Cerebellar nuclear complex (tissue), 1 donor: Measurements from ENCODE around the gene TENT4A.

Experiments
- DNase-seq, 2 experiments: peaks; one replicate each; lab custom pipeline; 2025; lab: John Stamatoyannopoulos, UW

Gene TENT4A

GRCh38 chr5:6717687-6718086, 4.5 kb downstream of the TENT4A start:
- no peak for DNase-seq

- no peak for DNase-seq
Observed at GRCh38 chr5:6718161-6718681, 5.0 kb downstream of the TENT4A start.

- no peak for DNase-seq
Observed at GRCh38 chr5:6718718-6719117, 5.5 kb downstream of the TENT4A start.

GRCh38 chr5:6719417-6719816, 6.2 kb downstream of the TENT4A start:
- DNase-seq, result no peak

GRCh38 chr5:6719896-6720560, 6.8 kb downstream of the TENT4A start:
- DNase-seq, result no peak

- no peak for DNase-seq
Observed at GRCh38 chr5:6720561-6720921, 7.3 kb downstream of the TENT4A start.

GRCh38 chr5:6721442-6721841, 8.2 kb downstream of the TENT4A start:
- DNase-seq, result no peak

- no peak for DNase-seq
Observed at GRCh38 chr5:6722015-6722414, 8.8 kb downstream of the TENT4A start.

- DNase-seq, result no peak
Observed at GRCh38 chr5:6723122-6723815, 10.0 kb downstream of the TENT4A start.

GRCh38 chr5:6723816-6724300, 10.6 kb downstream of the TENT4A start:
- DNase-seq, result no peak

GRCh38 chr5:6724321-6724929, 11.2 kb downstream of the TENT4A start:
- no peak for DNase-seq

GRCh38 chr5:6725421-6725820, 12.2 kb downstream of the TENT4A start:
- DNase-seq, result no peak

- DNase-seq, result no peak
Observed at GRCh38 chr5:6726006-6726405, 12.8 kb downstream of the TENT4A start.

GRCh38 chr5:6727231-6727630, 14.0 kb downstream of the TENT4A start:
- DNase-seq, result no peak

GRCh38 chr5:6728011-6728794, 15.0 kb downstream of the TENT4A start:
- DNase-seq, result no peak

GRCh38 chr5:6728795-6729183, 15.6 kb downstream of the TENT4A start:
- no peak for DNase-seq

GRCh38 chr5:6729386-6730310, 16.4 kb downstream of the TENT4A start:
- no peak for DNase-seq

GRCh38 chr5:6730407-6730806, 17.2 kb downstream of the TENT4A start:
- no peak for DNase-seq

GRCh38 chr5:6730807-6731206, 17.6 kb downstream of the TENT4A start:
- DNase-seq, result no peak

GRCh38 chr5:6731465-6732237, 18.4 kb downstream of the TENT4A start:
- no peak for DNase-seq
